ENCODE results near the gene CHST15. TPM values are rescaled to one million over a fixed set of nuclear protein-coding genes. Genes with fewer than 3 reads are reported as not detected.

Gene CHST15
- total RNA-seq, 1 donor from 2014 or later, result 11.1 TPM

- TF ChIP-seq, protein P1, sequence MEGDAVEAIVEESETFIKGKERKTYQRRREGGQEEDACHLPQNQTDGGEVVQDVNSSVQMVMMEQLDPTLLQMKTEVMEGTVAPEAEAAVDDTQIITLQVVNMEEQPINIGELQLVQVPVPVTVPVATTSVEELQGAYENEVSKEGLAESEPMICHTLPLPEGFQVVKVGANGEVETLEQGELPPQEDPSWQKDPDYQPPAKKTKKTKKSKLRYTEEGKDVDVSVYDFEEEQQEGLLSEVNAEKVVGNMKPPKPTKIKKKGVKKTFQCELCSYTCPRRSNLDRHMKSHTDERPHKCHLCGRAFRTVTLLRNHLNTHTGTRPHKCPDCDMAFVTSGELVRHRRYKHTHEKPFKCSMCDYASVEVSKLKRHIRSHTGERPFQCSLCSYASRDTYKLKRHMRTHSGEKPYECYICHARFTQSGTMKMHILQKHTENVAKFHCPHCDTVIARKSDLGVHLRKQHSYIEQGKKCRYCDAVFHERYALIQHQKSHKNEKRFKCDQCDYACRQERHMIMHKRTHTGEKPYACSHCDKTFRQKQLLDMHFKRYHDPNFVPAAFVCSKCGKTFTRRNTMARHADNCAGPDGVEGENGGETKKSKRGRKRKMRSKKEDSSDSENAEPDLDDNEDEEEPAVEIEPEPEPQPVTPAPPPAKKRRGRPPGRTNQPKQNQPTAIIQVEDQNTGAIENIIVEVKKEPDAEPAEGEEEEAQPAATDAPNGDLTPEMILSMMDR (IDR thresholded peaks at IDR 0.05; ENCODE audit: insufficient read depth, low read length, severe bottlenecking), result no peak
- Histone ChIP-seq H3K36me3 (ENCODE audit: control insufficient read depth, insufficient read depth, low read length) (no peaks in the 10 kb centered on the region), H3K4me3 (ENCODE audit: low read depth, low read length) (no peak overlapping the region), H3K27me3 (ENCODE audit: control insufficient read depth, insufficient read depth, low read length) (peaks cover 13% of the 10 kb centered on the region)
- FAIRE-seq (no peak), DNase-seq (ENCODE audit: low read depth) (no peak)
These were observed 120.7 kb downstream of the CHST15 start for GRCh38 chr10:123972481-123973401.

- no peak for DNase-seq (ENCODE audit: low read depth)
- TF ChIP-seq, protein P1 (IDR thresholded peaks at IDR 0.05; ENCODE audit: insufficient read depth, low read length, severe bottlenecking), result no peak
- FAIRE-seq, result peak; percentile 62
- peaks cover 14% of the 10 kb centered on the region for H3K27me3 ChIP-seq (ENCODE audit: control insufficient read depth, insufficient read depth, low read length)
- no peaks in the 10 kb centered on the region for H3K36me3 ChIP-seq (ENCODE audit: control insufficient read depth, insufficient read depth, low read length)
- H3K4me3 ChIP-seq (ENCODE audit: low read depth, low read length), result no peak overlapping the region
These were observed 122.5 kb downstream of the CHST15 start for GRCh38 chr10:123970927-123971286.

DNA sequence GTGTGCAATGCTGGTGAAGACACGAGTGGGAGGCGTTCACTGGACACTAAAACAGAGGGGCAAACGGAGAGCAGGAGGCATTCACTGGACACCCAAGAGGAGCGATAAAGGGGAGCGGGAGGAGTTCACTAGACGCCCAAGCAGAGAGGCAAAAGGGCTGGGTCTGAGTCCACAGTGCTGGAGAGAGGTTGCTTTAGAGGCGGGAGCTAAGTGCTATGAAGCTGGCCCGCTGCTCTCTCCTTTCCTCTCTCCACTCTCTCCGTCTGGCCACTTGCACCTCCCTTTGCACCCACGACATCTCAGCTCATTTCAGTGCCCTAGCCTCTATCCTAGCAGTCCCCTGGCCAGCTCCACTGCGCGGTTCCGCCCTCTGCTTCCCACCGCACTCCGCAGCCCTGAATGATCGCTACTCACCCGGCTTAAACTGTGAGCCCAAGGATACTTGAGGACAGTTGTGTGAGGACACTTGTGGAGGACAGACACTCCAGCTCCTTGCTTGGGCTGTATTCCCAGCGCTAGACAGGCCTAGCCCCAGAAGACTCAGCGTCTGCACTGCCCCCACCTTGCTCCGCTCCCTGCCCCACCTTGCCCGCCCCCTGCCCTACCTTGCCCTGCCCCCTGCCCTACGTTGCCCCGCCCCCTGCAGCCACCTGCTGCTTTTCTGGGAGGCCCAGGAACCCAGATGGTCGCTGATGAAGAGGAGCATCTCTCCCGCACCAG is 123.0 kb downstream of the CHST15 start:
- no peaks in the 10 kb centered on the region for H3K36me3 ChIP-seq (ENCODE audit: control insufficient read depth, insufficient read depth, low read length)
- no peak for FAIRE-seq
- TF ChIP-seq, protein P1 (IDR thresholded peaks at IDR 0.05; ENCODE audit: insufficient read depth, low read length, severe bottlenecking), result no peak
- H3K27me3 ChIP-seq (ENCODE audit: control insufficient read depth, insufficient read depth, low read length), result peaks cover 14% of the 10 kb centered on the region
- H3K4me3 ChIP-seq (ENCODE audit: low read depth, low read length), result no peak overlapping the region
- DNase-seq (ENCODE audit: low read depth), result no peak

DNA sequence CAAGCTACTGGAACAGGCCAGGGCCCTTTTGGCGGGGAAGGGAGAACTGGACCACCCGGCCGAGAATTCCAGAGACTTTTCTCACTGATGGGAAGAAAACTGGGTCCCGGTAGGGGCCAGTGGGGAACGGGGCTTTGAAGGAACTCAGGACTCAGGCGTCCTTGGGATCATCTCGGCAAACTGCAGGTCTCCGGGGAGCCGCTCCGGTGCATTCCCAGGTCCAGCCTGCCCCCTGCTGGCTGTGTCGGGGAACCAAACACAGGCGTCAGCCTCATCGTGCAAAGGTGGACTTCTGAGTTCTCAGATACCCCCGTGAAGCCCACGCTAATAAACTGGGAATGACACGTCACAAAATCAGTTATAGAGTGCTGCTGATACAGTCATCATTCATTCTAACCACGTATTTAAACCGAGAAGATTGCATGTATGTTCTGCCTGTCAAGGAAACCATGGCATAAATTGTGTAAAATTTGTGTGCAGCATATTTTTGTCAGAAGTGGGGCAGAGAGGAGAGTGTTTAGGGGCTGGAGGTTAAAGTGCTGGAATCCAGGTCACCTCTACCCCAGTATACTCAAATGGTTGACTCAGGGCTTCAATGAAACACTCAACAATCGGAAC is 125.7 kb downstream of the CHST15 start:
- FAIRE-seq (peak; percentile 36), DNase-seq (ENCODE audit: low read depth) (peak; percentile 35)
- Histone ChIP-seq H3K4me3 (ENCODE audit: low read depth, low read length) (no peak overlapping the region), H3K27me3 (ENCODE audit: control insufficient read depth, insufficient read depth, low read length) (peaks cover 7% of the 10 kb centered on the region), H3K36me3 (ENCODE audit: control insufficient read depth, insufficient read depth, low read length) (no peaks in the 10 kb centered on the region)
- TF ChIP-seq, protein P1 (IDR thresholded peaks at IDR 0.05; ENCODE audit: insufficient read depth, low read length, severe bottlenecking), result peak; percentile 98

DNA sequence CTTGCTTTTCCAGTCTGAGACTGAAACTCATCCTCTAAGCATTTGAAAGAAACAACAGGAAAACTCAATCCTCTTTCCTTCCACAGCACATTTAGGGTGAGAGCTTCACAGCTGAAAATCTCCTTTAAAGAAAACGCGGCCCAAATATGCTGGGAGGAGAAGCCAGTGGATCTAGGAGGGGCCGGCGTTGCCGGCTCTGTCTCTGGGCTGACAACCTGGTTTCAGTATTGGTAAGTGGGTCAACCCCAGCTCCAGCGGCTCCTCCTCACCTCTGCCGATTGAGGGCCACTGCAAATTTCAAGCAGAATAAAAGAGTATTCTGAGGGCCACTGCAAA is 126.5 kb downstream of the CHST15 start:
- H3K36me3 ChIP-seq (ENCODE audit: control insufficient read depth, insufficient read depth, low read length), result no peaks in the 10 kb centered on the region
- TF ChIP-seq, protein P1 (IDR thresholded peaks at IDR 0.05; ENCODE audit: insufficient read depth, low read length, severe bottlenecking), result no peak
- no peak overlapping the region for H3K4me3 ChIP-seq (ENCODE audit: low read depth, low read length)
- DNase-seq (ENCODE audit: low read depth) (no peak), FAIRE-seq (no peak)
- H3K27me3 ChIP-seq (ENCODE audit: control insufficient read depth, insufficient read depth, low read length), result peaks cover 5% of the 10 kb centered on the region
